DND-41 (cell line): ENCODE measurements around the gene CCR7.

Source experiments
- ATAC-seq: fragments of 200-7000 bp; cut with Tn5 transposase; 3 replicates; pipeline ENCODE4 v1.9.1; 2021; ENCODE audit warnings: low read depth; ENCODE audit not compliant: insufficient read depth
- DNase-seq: peaks from one replicate; pipeline ENCODE4 v3.0.0-alpha.2; 2020
- H2AFZ ChIP-seq: 2 replicates; pipeline ENCODE4 v1.6.0; 2012; ENCODE audit warnings: low read depth, low read length
- H3K27ac ChIP-seq: 2 replicates; pipeline ENCODE4 v1.5.1; 2012; ENCODE audit warnings: low read length, inconsistent platforms
- H3K27me3 ChIP-seq: fragments of 200-600 bp; sonication (generic); 2 replicates; pipeline ENCODE4 v1.6.0; 2012; ENCODE audit warnings: low read length, mild to moderate bottlenecking, inconsistent platforms; ENCODE audit not compliant: insufficient read depth, poor library complexity
- H3K36me3 ChIP-seq: 2 replicates; pipeline ENCODE4 v1.5.1; 2012; ENCODE audit warnings: low read length, inconsistent platforms; ENCODE audit not compliant: insufficient read depth
- H3K4me1 ChIP-seq: 2 replicates; pipeline ENCODE4 v1.5.1; 2012; ENCODE audit warnings: mild to moderate bottlenecking, low read length; ENCODE audit not compliant: insufficient read depth
- H3K4me2 ChIP-seq: 2 replicates; pipeline ENCODE4 v1.6.0; 2012; ENCODE audit warnings: mild to moderate bottlenecking, moderate library complexity, low read length, inconsistent platforms; ENCODE audit not compliant: insufficient read depth
- H3K4me3 ChIP-seq, 2 experiments: fragments of 200-600 bp in 1 of 2; shearing (Covaris generic) in 1 of 2; 2 replicates each; pipeline ENCODE4 v1.5.1; 2012 to 2016; ENCODE audit warnings: inconsistent platforms in 2 of 2, low read length in 2 of 2, mild to moderate bottlenecking in 2 of 2, low read depth in 1 of 2, moderate library complexity in 1 of 2
- H3K79me2 ChIP-seq: 2 replicates; pipeline ENCODE4 v1.6.0; 2012; ENCODE audit warnings: low read length, inconsistent platforms; ENCODE audit not compliant: insufficient read depth
- H3K9ac ChIP-seq: 2 replicates; pipeline ENCODE4 v1.6.0; 2012; ENCODE audit warnings: low read depth, mild to moderate bottlenecking, inconsistent platforms, low read length, moderate library complexity
- H3K9me3 ChIP-seq: 2 replicates; pipeline ENCODE4 v1.5.1; 2012; ENCODE audit warnings: low read length, moderate library complexity, mild to moderate bottlenecking, inconsistent platforms; ENCODE audit not compliant: insufficient read depth, severe bottlenecking
- H4K20me1 ChIP-seq: 2 replicates; pipeline ENCODE4 v1.6.0; 2012; ENCODE audit warnings: low read length; ENCODE audit not compliant: insufficient read depth
- CTCF ChIP-seq: IDR thresholded peaks from 2 replicates; pipeline ENCODE4 v1.5.1; 2012; ENCODE audit warnings: borderline replicate concordance, low read length, moderate library complexity, mild to moderate bottlenecking; ENCODE audit not compliant: poor library complexity, severe bottlenecking; ENCODE audit errors: extremely low read depth
- EZH2 ChIP-seq: IDR thresholded peaks from 3 replicates; pipeline ENCODE4 v1.6.1; 2012; ENCODE audit warnings: borderline replicate concordance, low read depth, mild to moderate bottlenecking, moderate library complexity, low read length, inconsistent platforms; ENCODE audit not compliant: severe bottlenecking

CCR7 gene

DNA sequence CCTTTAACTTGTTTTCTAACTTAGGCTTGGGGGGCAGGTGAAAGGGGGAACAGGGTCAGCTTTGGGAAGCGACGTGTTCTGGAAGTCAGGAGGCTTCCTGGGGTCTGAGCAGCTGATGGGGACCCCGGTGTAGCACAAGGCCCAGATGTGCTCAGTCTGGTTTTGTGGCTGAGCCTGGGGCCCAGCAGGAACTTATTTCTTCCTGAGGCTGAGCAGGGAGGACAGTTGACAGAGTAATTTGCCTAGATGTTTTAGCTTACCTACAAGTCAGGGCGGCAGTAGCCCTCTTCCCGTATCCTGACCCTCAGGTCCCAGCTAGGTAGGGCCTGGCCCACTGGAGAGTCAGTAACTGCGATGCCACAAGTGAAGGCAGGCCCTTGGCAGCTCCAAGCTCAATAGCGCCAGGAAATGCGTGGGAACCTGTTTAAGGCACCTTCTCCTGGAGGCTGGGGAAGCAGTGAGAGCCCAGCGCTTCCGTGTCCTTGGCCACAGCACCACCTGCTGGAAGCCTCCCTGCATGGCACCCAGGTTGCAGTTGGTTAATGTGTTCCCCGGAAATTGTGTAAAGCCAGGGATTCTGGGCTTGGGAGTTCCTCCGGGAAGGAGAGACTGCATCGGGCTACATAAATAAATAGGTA, 5.2 kb downstream of the CCR7 start:
- ATAC-seq (peak; percentile 64), DNase-seq (peak; percentile 90)
- peaks cover 10% of the 10 kb centered on the region for H3K79me2 ChIP-seq
- peak overlapping the region; percentile 96 for H3K27ac ChIP-seq
- peak; percentile 100 for TF ChIP-seq CTCF
- TF ChIP-seq EZH2: no peak
- H3K4me2 ChIP-seq: peak overlapping the region; percentile 63
- no peaks in the 10 kb centered on the region for H4K20me1 ChIP-seq
- H3K4me1 ChIP-seq: peaks cover 94% of the 10 kb centered on the region
- peak overlapping the region; percentile 59 for H3K9ac ChIP-seq
- H3K9me3 ChIP-seq: no peaks in the 10 kb centered on the region
- H3K36me3 ChIP-seq: peaks cover 2% of the 10 kb centered on the region; the same call in 1 of the 2 replicates
- peak overlapping the region; percentile 73 for H2AFZ ChIP-seq
- H3K27me3 ChIP-seq: no peaks in the 10 kb centered on the region
- peak overlapping the region in 1 of 2 experiments; percentile 38; a peak in 2 of 4 replicates for H3K4me3 ChIP-seq

DNA sequence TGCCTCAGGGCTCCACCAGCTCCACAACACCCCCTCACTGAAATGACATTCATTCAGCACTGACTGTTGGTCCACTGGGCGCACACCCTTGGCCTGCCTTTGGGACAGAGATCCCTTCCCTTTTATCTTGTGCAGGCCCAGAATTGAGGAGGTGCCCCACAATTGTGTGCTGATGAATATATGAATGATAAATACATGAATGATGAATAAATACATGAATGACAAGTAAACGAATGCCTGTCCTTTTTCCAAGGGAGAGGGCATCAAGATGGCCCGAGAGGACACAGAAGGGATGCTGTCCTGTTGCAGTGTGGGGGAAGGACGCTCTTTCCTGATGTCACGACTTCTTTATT, 5.7 kb downstream of the CCR7 start:
- Histone ChIP-seq H3K36me3 (peaks cover 7% of the 10 kb centered on the region; the same call in 1 of the 2 replicates), H2AFZ (no peak overlapping the region), H3K4me3 (peak overlapping the region in 1 of 2 experiments; percentile 38; a peak in 1 of 4 replicates), H3K27ac (peak overlapping the region; percentile 96), H3K9me3 (no peaks in the 10 kb centered on the region), H3K27me3 (no peaks in the 10 kb centered on the region), H3K9ac (peak overlapping the region; percentile 59), H4K20me1 (no peaks in the 10 kb centered on the region), H3K4me2 (peak overlapping the region; percentile 63), H3K4me1 (peaks cover 94% of the 10 kb centered on the region), H3K79me2 (peaks cover 15% of the 10 kb centered on the region)
- ATAC-seq: no peak
- no peak for DNase-seq
- TF ChIP-seq EZH2 (no peak), CTCF (no peak)

GRCh38 chr17:40558890-40559563, 6.2 kb downstream of the CCR7 start:
- no peak overlapping the region for H2AFZ ChIP-seq
- ATAC-seq (no peak), DNase-seq (no peak)
- TF ChIP-seq CTCF: no peak
- no peak for TF ChIP-seq EZH2
- H3K4me2 ChIP-seq: peak overlapping the region; percentile 63
- H3K4me3 ChIP-seq: no peak overlapping the region
- H3K36me3 ChIP-seq: peaks cover 8% of the 10 kb centered on the region; the same call in 1 of the 2 replicates
- peaks cover 17% of the 10 kb centered on the region for H3K79me2 ChIP-seq
- H3K9ac ChIP-seq: peak overlapping the region; percentile 59
- H3K27ac ChIP-seq: peak overlapping the region; percentile 96
- no peaks in the 10 kb centered on the region for H4K20me1 ChIP-seq
- no peaks in the 10 kb centered on the region for H3K27me3 ChIP-seq
- H3K4me1 ChIP-seq: peaks cover 95% of the 10 kb centered on the region
- H3K9me3 ChIP-seq: no peaks in the 10 kb centered on the region
